22Rv1 (cell line): Measurements from ENCODE around the gene SSH2.

Experiments
- H3K27ac ChIP-seq: fragments of 450-650 bp; 2 replicates; pipeline ENCODE4 v1.5.1; 2017
- ZFX ChIP-seq: fragments of 450-650 bp; IDR thresholded peaks from 2 replicates; pipeline ENCODE4 v1.6.1; 2017; ENCODE audit warnings: antibody characterized with exemption, borderline replicate concordance
- TF ChIP-seq, protein P1 (sequence below): fragments of 450-650 bp; IDR thresholded peaks from 2 replicates; pipeline ENCODE4 v1.5.1; 2017; ENCODE audit warnings: mild to moderate bottlenecking

Gene SSH2, protein sequence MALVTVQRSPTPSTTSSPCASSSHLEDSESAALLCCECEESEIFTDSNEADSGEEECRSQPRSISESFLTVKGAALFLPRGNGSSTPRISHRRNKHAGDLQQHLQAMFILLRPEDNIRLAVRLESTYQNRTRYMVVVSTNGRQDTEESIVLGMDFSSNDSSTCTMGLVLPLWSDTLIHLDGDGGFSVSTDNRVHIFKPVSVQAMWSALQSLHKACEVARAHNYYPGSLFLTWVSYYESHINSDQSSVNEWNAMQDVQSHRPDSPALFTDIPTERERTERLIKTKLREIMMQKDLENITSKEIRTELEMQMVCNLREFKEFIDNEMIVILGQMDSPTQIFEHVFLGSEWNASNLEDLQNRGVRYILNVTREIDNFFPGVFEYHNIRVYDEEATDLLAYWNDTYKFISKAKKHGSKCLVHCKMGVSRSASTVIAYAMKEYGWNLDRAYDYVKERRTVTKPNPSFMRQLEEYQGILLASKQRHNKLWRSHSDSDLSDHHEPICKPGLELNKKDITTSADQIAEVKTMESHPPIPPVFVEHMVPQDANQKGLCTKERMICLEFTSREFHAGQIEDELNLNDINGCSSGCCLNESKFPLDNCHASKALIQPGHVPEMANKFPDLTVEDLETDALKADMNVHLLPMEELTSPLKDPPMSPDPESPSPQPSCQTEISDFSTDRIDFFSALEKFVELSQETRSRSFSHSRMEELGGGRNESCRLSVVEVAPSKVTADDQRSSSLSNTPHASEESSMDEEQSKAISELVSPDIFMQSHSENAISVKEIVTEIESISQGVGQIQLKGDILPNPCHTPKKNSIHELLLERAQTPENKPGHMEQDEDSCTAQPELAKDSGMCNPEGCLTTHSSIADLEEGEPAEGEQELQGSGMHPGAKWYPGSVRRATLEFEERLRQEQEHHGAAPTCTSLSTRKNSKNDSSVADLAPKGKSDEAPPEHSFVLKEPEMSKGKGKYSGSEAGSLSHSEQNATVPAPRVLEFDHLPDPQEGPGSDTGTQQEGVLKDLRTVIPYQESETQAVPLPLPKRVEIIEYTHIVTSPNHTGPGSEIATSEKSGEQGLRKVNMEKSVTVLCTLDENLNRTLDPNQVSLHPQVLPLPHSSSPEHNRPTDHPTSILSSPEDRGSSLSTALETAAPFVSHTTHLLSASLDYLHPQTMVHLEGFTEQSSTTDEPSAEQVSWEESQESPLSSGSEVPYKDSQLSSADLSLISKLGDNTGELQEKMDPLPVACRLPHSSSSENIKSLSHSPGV (N-terminal part only)

DNA sequence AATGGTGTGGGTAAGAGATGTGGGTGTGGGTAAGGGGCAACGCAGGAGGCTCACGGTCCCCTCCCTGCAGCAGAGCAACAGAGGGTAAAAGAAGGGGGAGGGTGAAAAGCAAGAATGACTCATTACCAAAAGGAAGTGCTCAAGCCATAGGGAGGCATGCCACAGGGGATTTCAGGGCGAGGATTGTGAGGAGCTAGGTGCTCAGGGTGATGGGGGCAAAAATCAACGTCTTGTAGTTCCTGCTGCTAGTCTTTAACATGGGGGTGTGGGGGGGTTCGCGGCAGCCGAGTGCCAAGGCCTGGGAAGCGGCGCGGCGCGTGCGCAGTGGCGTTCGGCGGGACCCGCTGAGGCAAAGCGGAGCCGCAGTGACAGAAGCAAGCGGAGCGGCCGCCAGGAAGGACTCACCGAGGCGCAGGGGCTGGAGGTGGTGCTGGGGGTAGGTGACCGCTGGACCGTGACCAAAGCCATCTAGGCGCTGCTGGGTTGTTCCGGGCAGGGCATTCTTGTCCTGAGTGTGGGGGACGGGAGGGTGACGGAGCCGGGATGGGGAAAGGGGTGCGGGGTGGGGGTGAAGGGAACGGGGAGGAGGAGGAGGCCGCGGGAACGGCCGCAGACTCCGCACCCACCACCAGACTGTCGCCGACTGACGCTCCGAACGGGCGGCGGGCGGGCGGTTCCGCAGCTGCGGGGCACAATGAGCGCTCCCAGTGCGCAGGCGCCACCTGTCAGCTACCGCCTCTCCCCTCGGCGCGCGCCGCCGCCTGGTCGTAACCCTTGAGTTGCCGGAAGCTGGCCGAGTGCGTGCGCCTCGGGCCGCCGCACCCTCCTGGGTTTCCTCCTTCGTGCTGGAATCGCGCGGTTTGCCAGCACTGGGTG, at the start of gene SSH2:
Gene SSH2, minus strand, starts transcription at position 696 of the 876 bp plus-strand sequence. Its CDS starts 228 bp downstream, at position 468.
- peak within 1 kb of the TSS; percentile 91 for H3K27ac ChIP-seq
- TF ChIP-seq, protein P1, sequence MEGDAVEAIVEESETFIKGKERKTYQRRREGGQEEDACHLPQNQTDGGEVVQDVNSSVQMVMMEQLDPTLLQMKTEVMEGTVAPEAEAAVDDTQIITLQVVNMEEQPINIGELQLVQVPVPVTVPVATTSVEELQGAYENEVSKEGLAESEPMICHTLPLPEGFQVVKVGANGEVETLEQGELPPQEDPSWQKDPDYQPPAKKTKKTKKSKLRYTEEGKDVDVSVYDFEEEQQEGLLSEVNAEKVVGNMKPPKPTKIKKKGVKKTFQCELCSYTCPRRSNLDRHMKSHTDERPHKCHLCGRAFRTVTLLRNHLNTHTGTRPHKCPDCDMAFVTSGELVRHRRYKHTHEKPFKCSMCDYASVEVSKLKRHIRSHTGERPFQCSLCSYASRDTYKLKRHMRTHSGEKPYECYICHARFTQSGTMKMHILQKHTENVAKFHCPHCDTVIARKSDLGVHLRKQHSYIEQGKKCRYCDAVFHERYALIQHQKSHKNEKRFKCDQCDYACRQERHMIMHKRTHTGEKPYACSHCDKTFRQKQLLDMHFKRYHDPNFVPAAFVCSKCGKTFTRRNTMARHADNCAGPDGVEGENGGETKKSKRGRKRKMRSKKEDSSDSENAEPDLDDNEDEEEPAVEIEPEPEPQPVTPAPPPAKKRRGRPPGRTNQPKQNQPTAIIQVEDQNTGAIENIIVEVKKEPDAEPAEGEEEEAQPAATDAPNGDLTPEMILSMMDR, result no peak
- no peak for TF ChIP-seq ZFX

DNA sequence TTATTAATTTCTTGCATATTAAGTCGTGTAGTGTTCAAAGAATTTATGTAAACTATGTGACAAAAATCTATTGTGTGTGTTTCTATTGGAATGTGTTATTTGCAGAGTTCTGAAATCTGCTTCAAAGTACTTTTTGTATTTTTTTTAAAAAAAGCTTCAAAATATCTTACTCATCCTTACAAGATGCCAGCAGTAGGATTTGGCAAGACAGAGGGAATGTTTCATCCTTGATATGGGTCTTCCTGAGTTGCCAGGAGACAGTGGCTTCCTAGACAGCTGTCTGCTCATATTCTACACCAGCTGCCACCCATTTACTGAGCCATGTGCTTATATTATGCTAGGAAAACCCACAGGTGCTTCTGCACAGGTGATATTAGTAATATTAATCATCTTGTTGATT, 47.8 kb upstream of the SSH2 start:
- H3K27ac ChIP-seq, result no peak overlapping the region
- no peak for TF ChIP-seq ZFX
- TF ChIP-seq, protein P1, result no peak

DNA sequence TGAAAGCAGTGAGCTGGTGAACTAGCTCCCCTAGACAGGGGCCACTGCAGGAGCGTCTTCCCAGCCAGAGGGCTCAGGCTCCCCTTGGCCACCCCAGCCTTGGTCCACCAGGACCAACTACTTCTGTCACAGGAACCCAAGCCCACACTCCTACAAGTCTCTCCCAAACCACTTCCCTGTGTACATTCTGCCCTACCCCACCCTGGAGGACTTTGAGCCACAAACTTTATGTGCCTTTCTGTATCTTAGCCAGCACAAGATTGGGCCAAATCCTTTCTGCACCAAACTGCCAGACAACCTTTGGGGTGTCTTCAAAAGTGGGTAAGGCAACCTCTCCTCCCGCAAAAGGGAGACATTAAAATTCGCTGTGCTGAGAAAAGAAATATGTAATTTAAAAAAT, 43.0 kb upstream of the SSH2 start:
- H3K27ac ChIP-seq, result no peak overlapping the region
- no peak for TF ChIP-seq ZFX
- TF ChIP-seq, protein P1, result no peak

DNA sequence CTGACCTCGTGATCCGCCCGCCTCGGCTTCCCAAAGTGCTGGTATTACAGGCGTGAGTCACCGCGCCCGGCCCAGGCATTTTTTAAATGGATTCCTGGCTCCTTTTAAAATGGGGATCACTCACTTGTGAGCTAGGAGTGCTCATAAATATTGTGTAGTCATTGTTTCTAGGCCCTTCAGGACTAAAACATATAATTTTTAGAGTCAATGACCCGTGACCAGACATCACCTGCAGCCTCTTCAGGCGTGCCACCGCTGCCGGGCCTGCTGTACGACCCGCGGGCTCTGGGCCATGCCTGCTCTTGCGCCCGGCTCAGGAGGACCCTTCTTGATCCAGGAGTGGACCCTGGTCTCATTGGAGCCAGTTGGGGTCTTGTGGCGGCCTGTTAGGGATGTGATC, 42.2 kb upstream of the SSH2 start:
- no peak overlapping the region for H3K27ac ChIP-seq
- TF ChIP-seq, protein P1, result no peak
- no peak for TF ChIP-seq ZFX

DNA sequence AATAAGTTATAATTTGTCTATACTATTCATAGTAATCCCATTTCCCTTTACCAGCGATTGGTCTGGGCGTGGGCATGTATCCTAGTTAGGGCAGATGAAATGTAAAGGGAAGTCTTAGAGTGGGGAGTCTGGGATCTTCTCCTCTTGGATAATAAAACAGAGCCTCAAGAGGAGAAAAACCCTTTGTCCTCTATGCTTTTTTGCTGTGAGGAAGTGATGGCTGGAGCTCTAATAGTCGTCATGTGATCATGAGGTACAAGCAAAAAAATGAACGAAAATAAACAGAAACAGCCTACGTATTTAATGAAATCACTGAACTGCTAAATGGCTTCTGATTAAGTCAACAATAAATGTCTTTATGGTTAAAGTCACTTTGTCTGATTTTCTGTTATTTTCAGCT, 38.2 kb upstream of the SSH2 start:
- TF ChIP-seq, protein P1, result no peak
- no peak for TF ChIP-seq ZFX
- no peak overlapping the region for H3K27ac ChIP-seq

DNA sequence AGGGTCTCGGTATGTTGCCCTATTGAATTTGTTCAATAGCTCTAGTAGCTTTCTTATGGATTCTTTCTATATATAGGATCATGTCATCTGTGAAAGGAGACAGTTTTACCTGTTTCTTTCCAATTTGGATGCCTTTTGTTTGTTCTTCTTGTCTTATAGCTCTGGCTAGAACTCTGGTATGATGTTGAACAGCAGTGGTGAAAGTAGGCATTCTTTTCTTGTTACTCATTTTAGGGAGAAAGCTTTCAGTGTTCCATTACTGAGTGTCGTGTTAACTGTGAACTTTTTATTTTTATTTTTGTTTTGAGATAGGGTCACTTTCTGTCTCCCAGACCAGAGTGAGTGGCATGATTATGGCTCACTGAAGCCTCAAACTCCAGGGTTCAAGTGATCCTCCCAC, 32.6 kb upstream of the SSH2 start:
- H3K27ac ChIP-seq, result no peak overlapping the region
- TF ChIP-seq ZFX, result no peak
- TF ChIP-seq, protein P1, result no peak
